ENCODE measurements around the gene SRSF2. TPM values are rescaled to one million over a fixed set of nuclear protein-coding genes. Genes with fewer than 3 reads are reported as not detected.
A peak's percentile ranks its signal among the peaks of the same experiment; 100 is the strongest.
"Not testable (repeated sequence)": the region's sequence is repeated elsewhere in the genome, so short reads cannot be mapped to it uniquely, and the experiment has no call there.

Gene SRSF2
- total RNA-seq, 1 donor from 2014 or later = 86.4 TPM

- FAIRE-seq; DNase-seq (ENCODE audit: low spot score in 2 of 2): not testable (repeated sequence)
These were observed 2.5 kb upstream of the SRSF2 start for GRCh38 chr17:76739568-76740115.

- DNase-seq (ENCODE audit: low spot score in 2 of 2) (no peak), FAIRE-seq (no peak)
These were observed 1.3 kb upstream of the SRSF2 start for GRCh38 chr17:76738468-76738850.

- DNase-seq (ENCODE audit: low spot score in 2 of 2) (peak; percentile 91 to 94), FAIRE-seq (no peak)
These were observed 741 bp upstream of the SRSF2 start, which contains the start of gene MFSD11 for GRCh38 chr17:76737676-76738467. Gene MFSD11 (plus strand): TSS chr17:76738119. CDS start chr17:76738353, 234 bp downstream.

GRCh38 chr17:76736349-76737081 is 616 bp downstream of the SRSF2 start:
- FAIRE-seq (no peak), DNase-seq (ENCODE audit: low spot score in 2 of 2) (peak; percentile 61 to 73)

- DNase-seq (ENCODE audit: low spot score in 2 of 2) (no peak), FAIRE-seq (no peak)
These were observed 1.4 kb downstream of the SRSF2 start for GRCh38 chr17:76735586-76736348.

GRCh38 chr17:76735006-76735405 is 2.1 kb downstream of the SRSF2 start:
- no peak for FAIRE-seq
- no peak for DNase-seq (ENCODE audit: low spot score in 2 of 2)

- FAIRE-seq = no peak
These were observed 2.9 kb downstream of the SRSF2 start for GRCh38 chr17:76734080-76734840.

GRCh38 chr17:76733618-76733957 is 3.5 kb downstream of the SRSF2 start:
- FAIRE-seq = no peak

More at GRCh38 chr17:76734080-76734840, 2.9 kb downstream of the SRSF2 start:
- no peak for DNase-seq (ENCODE audit: low spot score in 2 of 2)

GRCh38 chr17:76732734-76733617 is 4.2 kb downstream of the SRSF2 start:
- DNase-seq (ENCODE audit: low spot score in 2 of 2) (no peak), FAIRE-seq (no peak)

More at GRCh38 chr17:76733618-76733957, 3.5 kb downstream of the SRSF2 start:
- no peak for DNase-seq (ENCODE audit: low spot score in 2 of 2)

GRCh38 chr17:76731800-76732733 is 5.1 kb downstream of the SRSF2 start:
- FAIRE-seq; DNase-seq (ENCODE audit: low spot score in 2 of 2): not testable (repeated sequence)

- DNase-seq (ENCODE audit: low spot score in 2 of 2) (no peak), FAIRE-seq (no peak)
These were observed 9.2 kb downstream of the SRSF2 start for GRCh38 chr17:76727745-76728456.

GRCh38 chr17:76726776-76727718 is 10.1 kb downstream of the SRSF2 start, which contains the start of gene METTL23:
Gene METTL23 (plus strand): TSS chr17:76726839. CDS start chr17:76729711, 2,872 bp downstream.
- peak in 1 of 2 donors; percentile 72 for DNase-seq (ENCODE audit: low spot score in 2 of 2)
- no peak for FAIRE-seq

GRCh38 chr17:76726231-76726775 is 10.8 kb downstream of the SRSF2 start, which contains the start of gene JMJD6:
Gene JMJD6 (minus strand): TSS chr17:76726606. CDS start chr17:76726475, 131 bp downstream.
- FAIRE-seq = no peak
- peak; percentile 96 for DNase-seq (ENCODE audit: low spot score in 2 of 2)

- DNase-seq (ENCODE audit: low spot score in 2 of 2) (peak; percentile 57 to 68), FAIRE-seq (no peak)
These were observed 11.4 kb downstream of the SRSF2 start for GRCh38 chr17:76725580-76726230.

- FAIRE-seq (no peak), DNase-seq (ENCODE audit: low spot score in 2 of 2) (no peak)
These were observed 13.3 kb downstream of the SRSF2 start for GRCh38 chr17:76723812-76724211.

All from frontal cortex (tissue), 4 donors.